ENCODE measurements around the gene JAKMIP2.
"Not testable (repeated sequence)": the region's sequence is repeated elsewhere in the genome, so short reads cannot be mapped to it uniquely, and the experiment has no call there.

The JAKMIP2 gene

DNA sequence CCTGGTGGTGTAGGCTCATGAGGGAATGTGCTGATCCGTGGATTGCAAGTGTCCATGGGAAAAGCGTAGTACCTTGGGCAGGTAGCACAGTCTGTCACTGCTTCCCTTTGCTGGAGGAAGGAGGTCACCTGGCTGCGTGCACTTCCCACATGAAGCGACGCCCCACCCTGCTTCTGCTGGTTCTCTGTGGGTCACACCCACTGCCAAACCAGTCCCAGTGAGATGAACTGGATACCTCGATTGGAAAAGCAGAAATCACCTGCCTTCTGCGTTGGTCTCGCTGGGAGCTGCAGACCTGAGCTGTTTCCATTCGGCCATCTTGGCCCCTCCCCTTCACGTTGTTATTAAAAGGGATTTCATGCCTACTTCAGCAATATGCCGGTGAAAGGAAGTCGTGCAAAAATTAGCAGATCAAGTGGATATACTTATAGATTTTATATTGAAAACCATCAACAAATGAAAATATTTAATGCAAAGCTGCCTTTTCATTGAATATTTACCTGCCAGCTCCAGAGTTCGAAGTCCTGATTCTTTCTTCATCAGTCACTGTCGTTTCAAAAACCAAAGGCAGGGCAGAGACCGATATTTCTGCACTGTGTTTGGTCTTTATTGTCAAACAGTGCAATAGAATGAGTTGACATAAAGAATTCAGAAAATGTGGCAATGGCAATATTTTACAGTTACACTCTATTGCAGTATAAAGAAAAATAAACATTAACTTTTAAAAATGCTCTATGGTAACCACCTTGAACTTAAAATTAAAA, 123.2 kb downstream of the JAKMIP2 start:
- no peak for TF ChIP-seq POLR2A (IDR thresholded peaks at IDR 0.05; ENCODE audit: low read length)
- no peak for TF ChIP-seq GATA1 (IDR thresholded peaks at IDR 0.05; ENCODE audit: low read depth, low read length)
- DNase-seq = no peak

- TF ChIP-seq GATA1 (IDR thresholded peaks at IDR 0.05; ENCODE audit: low read depth, low read length) = no peak
- DNase-seq = peak; percentile 8 to 61
Observed at GRCh38 chr5:147658293-147658932, 124.1 kb downstream of the JAKMIP2 start.

- no peak for TF ChIP-seq POLR2A (IDR thresholded peaks at IDR 0.05; ENCODE audit: low read length)
- TF ChIP-seq GATA1 (IDR thresholded peaks at IDR 0.05; ENCODE audit: low read depth, low read length) = no peak
- no peak for DNase-seq
Observed at GRCh38 chr5:147648597-147648996, 133.9 kb downstream of the JAKMIP2 start.

- no peak for DNase-seq
- TF ChIP-seq GATA1 (IDR thresholded peaks at IDR 0.05; ENCODE audit: low read depth, low read length) = no peak
- no peak for TF ChIP-seq POLR2A (IDR thresholded peaks at IDR 0.05; ENCODE audit: low read length)
Observed at GRCh38 chr5:147645197-147645596, 137.3 kb downstream of the JAKMIP2 start.

- no peak for TF ChIP-seq POLR2A (IDR thresholded peaks at IDR 0.05; ENCODE audit: low read length)
- TF ChIP-seq GATA1 (IDR thresholded peaks at IDR 0.05; ENCODE audit: low read depth, low read length) = no peak
- DNase-seq = no peak
Observed at GRCh38 chr5:147644460-147644859, 138.1 kb downstream of the JAKMIP2 start.

GRCh38 chr5:147643142-147643541, 139.4 kb downstream of the JAKMIP2 start:
- DNase-seq = no peak
- TF ChIP-seq GATA1 (IDR thresholded peaks at IDR 0.05; ENCODE audit: low read depth, low read length) (no peak), POLR2A (IDR thresholded peaks at IDR 0.05; ENCODE audit: low read length) (no peak)

DNA sequence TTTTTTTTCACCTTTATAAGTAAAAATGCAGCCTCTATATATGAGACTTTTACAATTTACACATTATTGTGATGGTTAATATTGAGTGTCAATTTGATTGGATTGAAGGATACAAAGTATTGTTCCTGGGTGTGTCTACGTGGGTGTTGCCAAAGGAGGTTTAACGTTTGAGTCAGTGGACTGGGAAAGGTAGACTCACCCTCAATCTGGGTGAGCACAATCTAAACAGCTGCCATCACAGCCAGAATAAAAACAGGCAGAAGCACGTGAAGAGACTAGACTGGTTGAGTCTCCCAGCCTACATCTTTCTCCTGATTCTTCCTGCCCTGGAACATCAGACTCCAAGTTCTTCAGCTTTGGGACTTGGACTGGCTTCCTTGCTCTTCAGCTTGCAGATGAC, 139.9 kb downstream of the JAKMIP2 start:
- DNase-seq = no peak
- TF ChIP-seq POLR2A (IDR thresholded peaks at IDR 0.05; ENCODE audit: low read length) = no peak
- no peak for TF ChIP-seq GATA1 (IDR thresholded peaks at IDR 0.05; ENCODE audit: low read depth, low read length)

- TF ChIP-seq GATA1 (IDR thresholded peaks at IDR 0.05; ENCODE audit: low read depth, low read length) (no peak), POLR2A (IDR thresholded peaks at IDR 0.05; ENCODE audit: low read length) (no peak)
- DNase-seq = no peak
Observed at GRCh38 chr5:147639321-147639720, 143.2 kb downstream of the JAKMIP2 start.

- no peak for DNase-seq
- TF ChIP-seq GATA1 (IDR thresholded peaks at IDR 0.05; ENCODE audit: low read depth, low read length) = no peak
- no peak for TF ChIP-seq POLR2A (IDR thresholded peaks at IDR 0.05; ENCODE audit: low read length)
Observed at GRCh38 chr5:147636729-147636984, 145.9 kb downstream of the JAKMIP2 start.

DNA sequence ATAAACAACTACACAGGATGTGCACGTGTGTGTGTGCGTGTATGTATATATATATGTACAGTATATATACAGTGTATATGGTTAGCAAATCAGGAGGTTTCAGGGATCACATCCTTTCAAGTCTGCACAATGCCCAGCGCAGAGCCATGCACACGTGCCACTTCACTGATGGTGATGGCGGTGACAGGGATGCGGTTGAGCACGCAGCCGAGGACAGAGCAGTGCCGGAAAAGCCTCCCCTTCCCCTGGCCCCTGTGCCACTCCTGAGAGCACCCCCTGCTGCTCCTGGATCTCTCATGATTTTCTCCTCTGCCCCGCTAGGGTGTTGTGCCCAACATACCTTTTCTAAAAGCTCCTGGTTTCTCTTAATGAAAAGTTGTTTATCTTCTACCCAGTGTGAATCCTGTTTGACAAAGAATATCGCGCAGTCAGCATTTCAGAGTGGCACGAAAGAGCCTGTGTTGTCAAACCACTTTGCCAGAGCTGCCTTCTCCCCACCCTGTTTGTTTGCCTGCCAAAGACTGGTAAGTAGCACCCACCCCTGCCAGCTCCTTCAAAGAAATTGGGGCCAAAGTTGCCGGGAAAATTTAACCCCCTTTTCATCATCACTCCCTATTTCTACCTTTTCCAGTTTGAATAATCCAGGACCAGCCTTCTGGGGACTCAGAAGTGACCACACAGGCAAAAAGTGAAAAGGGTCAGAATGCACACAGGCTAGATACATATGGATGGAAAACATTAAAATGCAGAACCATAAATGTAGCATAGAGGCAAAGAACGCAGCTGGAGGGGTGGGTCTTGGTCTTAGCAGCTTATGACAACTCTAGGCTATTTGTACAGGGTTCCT, 146.4 kb downstream of the JAKMIP2 start:
- no peak for DNase-seq
- TF ChIP-seq POLR2A (IDR thresholded peaks at IDR 0.05; ENCODE audit: low read length) (no peak), GATA1 (IDR thresholded peaks at IDR 0.05; ENCODE audit: low read depth, low read length) (no peak)

DNA sequence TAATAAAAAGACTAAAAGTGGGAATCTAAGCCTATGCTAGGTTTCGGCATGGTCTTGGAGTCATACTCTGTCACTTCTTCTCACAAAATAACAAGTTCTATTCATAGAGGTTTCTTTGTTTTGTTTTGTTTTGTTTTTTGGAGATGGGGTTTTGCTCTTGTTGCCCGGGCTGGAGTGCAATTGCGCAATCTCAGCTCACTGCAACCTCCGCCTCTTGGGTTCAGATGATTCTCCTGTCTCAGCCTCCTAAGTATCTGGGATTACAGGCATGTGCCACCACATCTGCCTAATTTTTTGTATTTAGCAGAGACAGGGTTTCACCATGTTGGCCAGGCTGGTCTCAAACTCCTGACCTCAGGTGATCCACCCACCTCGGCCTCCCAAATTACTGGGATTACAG, 147.1 kb downstream of the JAKMIP2 start:
- DNase-seq = not testable (repeated sequence)

- no peak for TF ChIP-seq POLR2A (IDR thresholded peaks at IDR 0.05; ENCODE audit: low read length)
- DNase-seq = no peak
Observed at GRCh38 chr5:147633173-147633572, 149.4 kb downstream of the JAKMIP2 start.

DNA sequence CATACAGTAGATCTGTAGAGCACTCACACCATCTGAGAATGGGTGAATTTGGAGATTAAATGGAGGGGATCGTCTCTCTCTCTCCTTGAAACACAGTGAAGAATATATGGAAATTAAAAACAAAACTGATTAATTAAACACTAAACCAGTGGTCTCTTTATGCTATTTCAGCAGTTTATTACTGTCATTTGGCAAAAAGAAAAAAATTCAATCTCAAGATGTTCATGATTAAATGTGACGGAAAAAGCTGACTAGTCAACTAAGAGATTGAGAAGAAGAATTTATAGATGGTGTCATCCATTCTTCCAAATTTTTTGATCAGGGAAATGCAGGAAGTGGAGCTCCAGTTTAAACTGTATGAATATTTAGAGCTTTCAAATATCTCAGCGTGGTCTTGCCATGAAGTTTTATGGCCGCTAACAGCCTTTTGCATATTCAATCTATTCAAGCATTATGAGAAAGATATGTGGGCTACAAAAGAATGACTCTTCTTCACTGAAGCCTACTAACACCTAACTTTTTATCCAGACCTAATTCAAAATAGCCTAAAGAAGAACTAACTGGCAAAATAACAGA, 151.0 kb downstream of the JAKMIP2 start:
- no peak for TF ChIP-seq POLR2A (IDR thresholded peaks at IDR 0.05; ENCODE audit: low read length)
- TF ChIP-seq GATA1 (IDR thresholded peaks at IDR 0.05; ENCODE audit: low read depth, low read length) = no peak
- DNase-seq = no peak

GRCh38 chr5:147629196-147629595, 153.3 kb downstream of the JAKMIP2 start:
- DNase-seq = no peak
- TF ChIP-seq POLR2A (IDR thresholded peaks at IDR 0.05; ENCODE audit: low read length) (no peak), GATA1 (IDR thresholded peaks at IDR 0.05; ENCODE audit: low read depth, low read length) (no peak)
